HEK293 (cell line): ENCODE measurements around the gene PSMD3.

ENCODE experiments used
- CTCF ChIA-PET: fragments of 350-600 bp; formaldehyde crosslinking; extraction: SDS; loops from one replicate; lab custom pipeline; 2021; ENCODE audit warnings: antibody characterized with exemption; lab: Yijun Ruan, JAX
- POLR2A ChIA-PET: fragments of 300-600 bp; formaldehyde crosslinking; extraction: SDS; loops from one replicate; lab custom pipeline; 2020; ENCODE audit warnings: antibody characterized with exemption, inconsistent platforms; lab: Yijun Ruan, JAX
- H3K27ac ChIP-seq: fragments of 200-500 bp; sonication (Bioruptor generic); 2 replicates; pipeline ENCODE4 v1.5.1; 2014; ENCODE audit warnings: low read depth, low read length, control low read depth, inconsistent platforms; ENCODE audit errors: extremely low read depth
- H3K36me3 ChIP-seq, 2 experiments: fragments of 200-500 bp in 1 of 2; sonication (Bioruptor generic) in 1 of 2; 1 replicate in 1 of 2; 2 replicates in 1 of 2; pipeline ENCODE4 v1.5.1; 2014 to 2017; ENCODE audit warnings: inconsistent platforms in 2 of 2, low read length in 2 of 2; ENCODE audit not compliant: control insufficient read depth in 2 of 2, insufficient read depth in 1 of 2
- H3K4me1 ChIP-seq: fragments of 200-500 bp; sonication (Bioruptor generic); 2 replicates; pipeline ENCODE4 v1.5.1; 2014; ENCODE audit warnings: mild to moderate bottlenecking, low read length, inconsistent platforms; ENCODE audit not compliant: control insufficient read depth, insufficient read depth
- H3K4me3 ChIP-seq: 2 replicates; pipeline ENCODE4 v1.5.1; 2011; ENCODE audit warnings: low read depth, mild to moderate bottlenecking, control low read depth, low read length, moderate library complexity
- H3K9me3 ChIP-seq: fragments of 200-500 bp; sonication (Bioruptor generic); 2 replicates; pipeline ENCODE4 v1.5.1; 2014; ENCODE audit warnings: low read depth, low read length, inconsistent platforms; ENCODE audit not compliant: control insufficient read depth, insufficient read depth
- BCL11A ChIP-seq: fragments of 450-650 bp; formaldehyde crosslinking; IDR thresholded peaks from 2 replicates; pipeline ENCODE4 v1.5.1; 2016; ENCODE audit warnings: low read depth, missing biosample characterization, missing genetic modification characterization
- EGR2 ChIP-seq: fragments of 450-650 bp; formaldehyde crosslinking; IDR thresholded peaks from 2 replicates; pipeline ENCODE4 v1.5.1; 2016; ENCODE audit warnings: low read depth, missing biosample characterization, missing genetic modification characterization
- GLIS2 ChIP-seq: fragments of 450-650 bp; formaldehyde crosslinking; IDR thresholded peaks from 2 replicates; pipeline ENCODE4 v1.5.1; 2016; ENCODE audit warnings: missing biosample characterization, missing genetic modification characterization
- HIC1 ChIP-seq: fragments of 450-650 bp; formaldehyde crosslinking; IDR thresholded peaks from 2 replicates; pipeline ENCODE4 v1.5.1; 2016; ENCODE audit warnings: missing biosample characterization, missing genetic modification characterization
- KLF1 ChIP-seq: fragments of 450-650 bp; formaldehyde crosslinking; IDR thresholded peaks from 2 replicates; pipeline ENCODE4 v1.5.1; 2016; ENCODE audit warnings: missing biosample characterization, missing genetic modification characterization
- KLF10 ChIP-seq: fragments of 450-650 bp; IDR thresholded peaks from 2 replicates; pipeline ENCODE4 v1.5.1; 2018; ENCODE audit warnings: missing biosample characterization, mild to moderate bottlenecking, missing genetic modification characterization
- KLF16 ChIP-seq: fragments of 450-650 bp; formaldehyde crosslinking; IDR thresholded peaks from 2 replicates; pipeline ENCODE4 v1.5.1; 2017; ENCODE audit warnings: missing biosample characterization, missing genetic modification characterization
- KLF8 ChIP-seq: fragments of 450-650 bp; formaldehyde crosslinking; IDR thresholded peaks from 2 replicates; pipeline ENCODE4 v1.5.1; 2016; ENCODE audit warnings: missing biosample characterization, missing genetic modification characterization
- PATZ1 ChIP-seq: fragments of 450-650 bp; formaldehyde crosslinking; IDR thresholded peaks from 2 replicates; pipeline ENCODE4 v1.5.1; 2016; ENCODE audit warnings: missing biosample characterization, missing genetic modification characterization
- SP3 ChIP-seq: fragments of 450-650 bp; formaldehyde crosslinking; IDR thresholded peaks from 2 replicates; pipeline ENCODE4 v1.5.1; 2016; ENCODE audit warnings: missing biosample characterization, missing genetic modification characterization
- YY1 ChIP-seq: fragments of 450-650 bp; formaldehyde crosslinking; IDR thresholded peaks from 2 replicates; pipeline ENCODE4 v1.5.1; 2018; ENCODE audit warnings: missing biosample characterization, missing genetic modification characterization
- ZBTB17 ChIP-seq: fragments of 450-650 bp; formaldehyde crosslinking; IDR thresholded peaks from 2 replicates; pipeline ENCODE4 v1.5.1; 2016; ENCODE audit warnings: missing biosample characterization, missing genetic modification characterization
- ZBTB20 ChIP-seq: fragments of 450-650 bp; formaldehyde crosslinking; IDR thresholded peaks from 2 replicates; pipeline ENCODE4 v1.5.1; 2016; ENCODE audit warnings: missing biosample characterization, missing genetic modification characterization
- ZBTB6 ChIP-seq: fragments of 450-650 bp; formaldehyde crosslinking; IDR thresholded peaks from 2 replicates; pipeline ENCODE4 v1.5.1; 2017; ENCODE audit warnings: missing biosample characterization, missing genetic modification characterization
- ZFHX2 ChIP-seq: fragments of 450-650 bp; formaldehyde crosslinking; conservative IDR thresholded peaks from 2 replicates; pipeline ENCODE4 v1.5.1; 2016; ENCODE audit warnings: missing biosample characterization, missing genetic modification characterization
- ZFP37 ChIP-seq: fragments of 450-650 bp; formaldehyde crosslinking; IDR thresholded peaks from 2 replicates; pipeline ENCODE4 v1.5.1; 2016; ENCODE audit warnings: missing biosample characterization, missing genetic modification characterization
- ZIC2 ChIP-seq: fragments of 450-650 bp; formaldehyde crosslinking; IDR thresholded peaks from 2 replicates; pipeline ENCODE4 v1.5.1; 2016; ENCODE audit warnings: missing biosample characterization, missing genetic modification characterization
- ZNF112 ChIP-seq: fragments of 450-650 bp; formaldehyde crosslinking; IDR thresholded peaks from 2 replicates; pipeline ENCODE4 v1.5.0; 2017; ENCODE audit warnings: missing biosample characterization, missing genetic modification characterization
- ZNF221 ChIP-seq: fragments of 450-650 bp; formaldehyde crosslinking; IDR thresholded peaks from 2 replicates; pipeline ENCODE4 v1.5.1; 2017; ENCODE audit warnings: missing biosample characterization, missing genetic modification characterization, borderline replicate concordance
- ZNF274 ChIP-seq, 2 experiments: fragments of 200-500 bp in 1 of 2; fragments of 450-650 bp in 1 of 2; sonication (Bioruptor generic) in 1 of 2; formaldehyde crosslinking in 1 of 2; IDR thresholded peaks; 2 replicates each; pipeline versions ENCODE4 v1.5.1 to v1.6.1; 2014 to 2016; ENCODE audit warnings: borderline replicate concordance in 1 of 2, inconsistent platforms in 1 of 2, low read length in 1 of 2, missing biosample characterization in 1 of 2, missing genetic modification characterization in 1 of 2
- ZNF341 ChIP-seq: fragments of 450-650 bp; formaldehyde crosslinking; IDR thresholded peaks from 2 replicates; pipeline ENCODE4; 2016; ENCODE audit warnings: low read depth, missing biosample characterization, missing genetic modification characterization
- ZNF350 ChIP-seq: fragments of 450-650 bp; formaldehyde crosslinking; IDR thresholded peaks from 2 replicates; pipeline ENCODE4 v1.5.0; 2017; ENCODE audit warnings: missing biosample characterization, mild to moderate bottlenecking, missing genetic modification characterization
- ZNF354C ChIP-seq: fragments of 450-650 bp; formaldehyde crosslinking; IDR thresholded peaks from 2 replicates; pipeline ENCODE4 v1.5.1; 2016; ENCODE audit warnings: missing biosample characterization, missing genetic modification characterization, low read depth, borderline replicate concordance
- ZNF560 ChIP-seq: fragments of 450-650 bp; formaldehyde crosslinking; IDR thresholded peaks from 2 replicates; pipeline ENCODE4 v1.5.1; 2017; ENCODE audit warnings: missing biosample characterization, missing genetic modification characterization, borderline replicate concordance
- ZNF660 ChIP-seq: fragments of 450-650 bp; IDR thresholded peaks from 2 replicates; pipeline ENCODE4 v1.5.1; 2018; ENCODE audit warnings: missing biosample characterization, mild to moderate bottlenecking, missing genetic modification characterization
- ZNF677 ChIP-seq: fragments of 450-650 bp; IDR thresholded peaks from 2 replicates; pipeline ENCODE4 v1.5.0; 2018; ENCODE audit warnings: missing biosample characterization, mild to moderate bottlenecking, missing genetic modification characterization, moderate library complexity
- ZNF707 ChIP-seq: fragments of 450-650 bp; formaldehyde crosslinking; IDR thresholded peaks from 2 replicates; pipeline ENCODE4 v1.5.1; 2016; ENCODE audit warnings: missing biosample characterization, missing genetic modification characterization
- ZNF777 ChIP-seq: fragments of 450-650 bp; formaldehyde crosslinking; IDR thresholded peaks from 2 replicates; pipeline ENCODE4 v1.5.1; 2017; ENCODE audit warnings: missing biosample characterization, missing genetic modification characterization, borderline replicate concordance
- ZSCAN4 ChIP-seq: fragments of 450-650 bp; formaldehyde crosslinking; IDR thresholded peaks from 2 replicates; pipeline ENCODE4 v1.5.1; 2017; ENCODE audit warnings: missing biosample characterization, missing genetic modification characterization
- TF ChIP-seq, protein P1 (sequence below): IDR thresholded peaks from 2 replicates; pipeline ENCODE4 v1.6.1; 2011; ENCODE audit warnings: mild to moderate bottlenecking, low read depth, low read length, borderline replicate concordance

Gene PSMD3

GRCh38 chr17:39952680-39953470 lies 27.7 kb upstream of the PSMD3 start:
- Histone ChIP-seq H3K36me3 (no peaks in the 10 kb centered on the region), H3K4me1 (peaks cover 3% of the 10 kb centered on the region), H3K27ac (peak overlapping the region; percentile 70; the same call in 1 of the 2 replicates), H3K9me3 (no peaks in the 10 kb centered on the region), H3K4me3 (peak overlapping the region; percentile 31)
- POLR2A ChIA-PET, result interaction anchor here (0.5 to 3.3 kb wide), 11 partner anchors 15 to 1093 kb away, joined by 3 to 41 read pairs (median 3); partner anchors contain the start of genes LRRC3C, ORMDL3 and PSMD3
- CTCF ChIA-PET, result interaction anchor here (1.0 to 5.7 kb wide), 2 partner anchors 13 to 406 kb away, joined by 3 to 35 read pairs; no protein-coding TSS in a partner anchor
- TF ChIP-seq ZNF354C (no peak), ZBTB17 (tag by site-specific recombination) (peak; percentile 87; the same call in 1 of the 2 replicates), ZBTB20 (tag by site-specific recombination) (no peak; the same call in 1 of the 2 replicates), EGR2 (peak; percentile 83), ZNF221 (no peak), ZNF560 (no peak), KLF10 (tag by site-specific recombination) (peak; percentile 11; the same call in 1 of the 2 replicates), ZIC2 (peak; percentile 72), SP3 (tag by site-specific recombination) (peak; percentile 90), ZSCAN4 (no peak), BCL11A (no peak), ZNF707 (tag by site-specific recombination) (no peak), ZNF274 (IDR thresholded peaks at IDR 0.05; ENCODE audit: low read length) (no peak), ZNF274 (tag by site-specific recombination; IDR thresholded peaks at IDR 0.05; ENCODE audit: borderline replicate concordance) (no peak), ZNF777 (no peak), ZNF677 (tag by site-specific recombination) (no peak), KLF1 (tag by site-specific recombination) (peak; percentile 85), ZNF350 (tag by site-specific recombination) (no peak), ZFHX2 (tag by site-specific recombination) (peak; percentile 83), ZNF341 (tag by site-specific recombination) (no peak), HIC1 (peak; percentile 94), GLIS2 (tag by site-specific recombination) (peak; percentile 77), KLF8 (tag by site-specific recombination) (peak; percentile 57), PATZ1 (tag by site-specific recombination) (peak; percentile 76), YY1 (peak; percentile 62; the same call in 1 of the 2 replicates), ZBTB6 (tag by site-specific recombination) (no peak), ZNF112 (tag by site-specific recombination) (no peak), ZNF660 (tag by site-specific recombination) (no peak), KLF16 (peak; percentile 47; the same call in 1 of the 2 replicates), ZFP37 (no peak)
- TF ChIP-seq, protein P1, sequence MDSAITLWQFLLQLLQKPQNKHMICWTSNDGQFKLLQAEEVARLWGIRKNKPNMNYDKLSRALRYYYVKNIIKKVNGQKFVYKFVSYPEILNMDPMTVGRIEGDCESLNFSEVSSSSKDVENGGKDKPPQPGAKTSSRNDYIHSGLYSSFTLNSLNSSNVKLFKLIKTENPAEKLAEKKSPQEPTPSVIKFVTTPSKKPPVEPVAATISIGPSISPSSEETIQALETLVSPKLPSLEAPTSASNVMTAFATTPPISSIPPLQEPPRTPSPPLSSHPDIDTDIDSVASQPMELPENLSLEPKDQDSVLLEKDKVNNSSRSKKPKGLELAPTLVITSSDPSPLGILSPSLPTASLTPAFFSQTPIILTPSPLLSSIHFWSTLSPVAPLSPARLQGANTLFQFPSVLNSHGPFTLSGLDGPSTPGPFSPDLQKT, result no peak
